ENCODE results near the gene CASR. TPM values are rescaled to one million over a fixed set of nuclear protein-coding genes. Genes with fewer than 3 reads are reported as not detected.

Gene CASR
- total and polyA plus RNA-seq, 2 donors from 2014 or later: 14.8 to 72.8 TPM

DNA sequence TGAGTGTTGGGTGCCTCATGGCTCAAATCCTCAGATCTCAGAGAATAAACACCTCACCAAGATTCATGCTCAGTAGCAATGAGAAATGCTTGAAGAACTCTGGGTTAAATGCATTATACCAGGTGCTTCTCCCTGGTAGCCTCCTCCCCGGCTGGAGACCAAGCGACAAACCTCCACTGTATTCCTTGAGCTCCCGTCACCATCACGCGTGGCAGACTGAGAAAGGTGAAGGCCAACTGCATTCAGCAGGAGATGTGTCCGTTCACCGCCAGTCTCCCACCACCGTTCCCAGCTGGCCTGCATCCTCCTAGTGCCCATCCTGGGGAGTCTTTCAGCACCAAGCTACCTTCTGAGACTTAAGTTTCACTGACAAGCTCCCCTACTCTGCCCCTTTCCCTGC is 149.1 kb downstream of the CASR start:
- Histone ChIP-seq H3K4me3 (ENCODE audit: low read length in 3 of 3) (no peak overlapping the region), H3K9ac (ENCODE audit: low read length in 3 of 3) (no peak overlapping the region), H3K27me3 (ENCODE audit: control insufficient read depth, insufficient read depth, low read length) (no peaks in the 10 kb centered on the region), H3K27ac (ENCODE audit: low read depth in 2 of 2, low read length in 2 of 2) (no peak overlapping the region), H3K9me3 (ENCODE audit: control insufficient read depth in 2 of 3, insufficient read depth in 1 of 3, low read length in 3 of 3) (no peaks in the 10 kb centered on the region), H3K4me1 (ENCODE audit: control insufficient read depth in 2 of 3, insufficient read depth in 2 of 3, low read depth in 1 of 3, low read length in 3 of 3) (no peaks in the 10 kb centered on the region), H3K36me3 (ENCODE audit: control insufficient read depth in 2 of 3, insufficient read depth in 3 of 3, low read length in 3 of 3) (no peaks in the 10 kb centered on the region)
- FAIRE-seq (no peak), DNase-seq (no peak)
- intact Hi-C loops (cut with DNase I): no loop called here
- no peak for TF ChIP-seq CTCF (IDR thresholded peaks at IDR 0.05; ENCODE audit: borderline replicate concordance, extremely low read depth, insufficient read depth)

Other genes starting within 250 kb of the CASR start
- 17.7 TPM for gene ILDR1, start 161.4 kb upstream of the CASR start, total RNA-seq
- 11.9 TPM for gene ILDR1, start 161.4 kb upstream of the CASR start, polyA plus RNA-seq (ENCODE audit: insufficient read depth, low read depth, low replicate concordance)
- gene CD86, start 128.3 kb upstream of the CASR start, total RNA-seq: 6.3 TPM
- 1.3 TPM for gene CD86, start 128.3 kb upstream of the CASR start, polyA plus RNA-seq (ENCODE audit: insufficient read depth, low read depth, low replicate concordance)
- gene CSTA, start 141.6 kb downstream of the CASR start, total RNA-seq: 4.6 TPM
- gene CSTA, start 141.6 kb downstream of the CASR start, polyA plus RNA-seq (ENCODE audit: insufficient read depth, low read depth, low replicate concordance): 0.80 TPM
- gene MIX23, start 199.6 kb downstream of the CASR start, total RNA-seq: 27.9 TPM
- 84.0 TPM for gene MIX23, start 199.6 kb downstream of the CASR start, polyA plus RNA-seq (ENCODE audit: insufficient read depth, low read depth, low replicate concordance)
- 46.6 TPM for gene FAM162A, start 200.5 kb downstream of the CASR start, total RNA-seq
- gene FAM162A, start 200.5 kb downstream of the CASR start, polyA plus RNA-seq (ENCODE audit: insufficient read depth, low read depth, low replicate concordance): 213 TPM
- gene WDR5B, start 232.4 kb downstream of the CASR start, total RNA-seq: 8.8 TPM
- 3.8 TPM for gene WDR5B, start 232.4 kb downstream of the CASR start, polyA plus RNA-seq (ENCODE audit: insufficient read depth, low read depth, low replicate concordance)